Kidney (tissue), 14 donors: ENCODE measurements around the gene TUBB2B. TPM values are rescaled to one million over a fixed set of nuclear protein-coding genes. Genes with fewer than 3 reads are reported as not detected.

Source experiments
- DNase-seq, 5 donors: peaks; one replicate each; pipeline ENCODE4 v3.0.0-alpha.2; 2013 to 2020
- FAIRE-seq: peaks from 2 replicates; lab custom pipeline; 2012; peaks lifted over from hg19 to GRCh38; lab: Jason Lieb, UNC
- H3K27ac ChIP-seq, 2 donors: one replicate each; pipeline ENCODE4 v1.7.0; 2013; ENCODE audit warnings: low read depth in 2 of 2, low read length in 2 of 2, inconsistent platforms in 1 of 2
- H3K27me3 ChIP-seq: one replicate; pipeline ENCODE4 v1.7.1; 2013; ENCODE audit warnings: low read length, inconsistent platforms; ENCODE audit not compliant: control insufficient read depth, insufficient read depth
- H3K36me3 ChIP-seq, 3 donors: one replicate each; pipeline versions ENCODE4 v1.7.0 to v1.7.1; 2013; ENCODE audit warnings: low read length in 3 of 3, control low read depth in 1 of 3, inconsistent platforms in 1 of 3; ENCODE audit not compliant: insufficient read depth in 3 of 3, control insufficient read depth in 2 of 3
- H3K4me1 ChIP-seq, 3 donors: one replicate each; pipeline versions ENCODE4 v1.7.0 to v1.7.1; 2013; ENCODE audit warnings: low read length in 3 of 3, inconsistent platforms in 1 of 3, low read depth in 1 of 3; ENCODE audit not compliant: control insufficient read depth in 2 of 3, insufficient read depth in 2 of 3
- H3K4me3 ChIP-seq, 3 donors: one replicate each; pipeline versions ENCODE4 v1.7.0 to v1.8.1; 2013; ENCODE audit warnings: low read length in 3 of 3, control low read depth in 1 of 3, inconsistent platforms in 1 of 3
- H3K9ac ChIP-seq, 3 donors: one replicate each; pipeline versions ENCODE4 v1.7.0 to v1.7.1; 2013; ENCODE audit warnings: low read length in 3 of 3, control low read depth in 1 of 3, inconsistent platforms in 1 of 3
- H3K9me3 ChIP-seq, 3 donors: one replicate each; pipeline versions ENCODE4 v1.7.0 to v1.7.1; 2013; ENCODE audit warnings: low read length in 3 of 3, control low read depth in 1 of 3, inconsistent platforms in 1 of 3; ENCODE audit not compliant: control insufficient read depth in 2 of 3, insufficient read depth in 1 of 3
- CTCF ChIP-seq: IDR thresholded peaks from 3 replicates; pipeline ENCODE4 v1.5.1; 2012; ENCODE audit warnings: mild to moderate bottlenecking, moderate library complexity, borderline replicate concordance; ENCODE audit not compliant: insufficient read depth; ENCODE audit errors: extremely low read depth
- intact Hi-C: fragments of 100-400 bp; cut with DNase I; formaldehyde crosslinking; loops from one replicate; pipeline ENCODE4 v1.11.1; 2022
- polyA plus RNA-seq: library from polyadenylated mRNA; stranded (reverse); fragments of 350-450 nt; fragmentation: Illumina TruSeq; extraction: RNeasy Lipid Tissue Mini Kit (QIAGEN cat#74804); gene quantifications from one replicate; pipeline ENCODE4 v1.2.3, GENCODE V29; 2014; ENCODE audit warnings: low read depth, low replicate concordance; ENCODE audit not compliant: insufficient read depth
- total RNA-seq: library from RNA; stranded (reverse); fragmentation: NEBNext Ultra II Directional; extraction: Animal tissue kit (Norgen Biotek cat#: 25700); gene quantifications from one replicate; pipeline ENCODE4 v1.2.1, GENCODE V29; 2021
- donor health status: control.
- donor health status: control.
- donor health status: control.
- donor health status: control.
- donor health status: control.
- donor health status: DM: yes; HTN: yes; CAD: no.
- donor health status: Normal renal cell carcinoma (clear cell type).

Gene TUBB2B
- total and polyA plus RNA-seq, 2 donors from 2014 or later: 34.2 to 46.1 TPM

- H3K27me3 ChIP-seq: peaks cover 3% of the 10 kb centered on the region
These were observed 4.9 kb downstream of the TUBB2B start for GRCh38 chr6:3222506-3223038.

GRCh38 chr6:3221578-3221977, 5.9 kb downstream of the TUBB2B start:
- H3K9me3 ChIP-seq: no peaks in the 10 kb centered on the region
- H3K36me3 ChIP-seq: no peaks in the 10 kb centered on the region
- TF ChIP-seq CTCF: no peak
- H3K27me3 ChIP-seq: peaks cover 3% of the 10 kb centered on the region
- FAIRE-seq: no peak
- H3K27ac ChIP-seq: no peak overlapping the region
- intact Hi-C loops: no loop called here
- peaks cover 0 to 2% (median 2%) of the 10 kb centered on the region in 3 donors for H3K4me1 ChIP-seq
- DNase-seq: no peak
- no peak overlapping the region for H3K9ac ChIP-seq
- no peak overlapping the region for H3K4me3 ChIP-seq

More at GRCh38 chr6:3222506-3223038, 4.9 kb downstream of the TUBB2B start:
- H3K36me3 ChIP-seq: no peaks in the 10 kb centered on the region
- no peak overlapping the region for H3K4me3 ChIP-seq
- peaks cover 2 to 6% (median 5%) of the 10 kb centered on the region in 3 donors for H3K4me1 ChIP-seq
- H3K9ac ChIP-seq: no peak overlapping the region
- no peak for FAIRE-seq
- no peak for DNase-seq
- no peak for TF ChIP-seq CTCF
- no peak overlapping the region for H3K27ac ChIP-seq
- no peaks in the 10 kb centered on the region for H3K9me3 ChIP-seq
- intact Hi-C loops: no loop called here

GRCh38 chr6:3220366-3220765, 7.1 kb downstream of the TUBB2B start:
- FAIRE-seq (no peak), DNase-seq (no peak)
- Histone ChIP-seq H3K4me1 (peaks cover 0 to 2% (median 0%) of the 10 kb centered on the region in 3 donors), H3K36me3 (no peaks in the 10 kb centered on the region), H3K27ac (no peak overlapping the region), H3K27me3 (no peaks in the 10 kb centered on the region), H3K9me3 (no peaks in the 10 kb centered on the region), H3K9ac (no peak overlapping the region), H3K4me3 (no peak overlapping the region)
- no peak for TF ChIP-seq CTCF
- intact Hi-C loops: no loop called here

- DNase-seq (peak in 2 of 5 donors; percentile 36 to 48), FAIRE-seq (no peak)
- Histone ChIP-seq H3K27me3 (no peaks in the 10 kb centered on the region), H3K9me3 (no peaks in the 10 kb centered on the region), H3K4me3 (no peak overlapping the region), H3K27ac (no peak overlapping the region), H3K9ac (no peak overlapping the region), H3K36me3 (no peaks in the 10 kb centered on the region), H3K4me1 (peaks cover 0 to 2% (median 0%) of the 10 kb centered on the region in 3 donors)
- intact Hi-C loops: no loop called here
- no peak for TF ChIP-seq CTCF
These were observed 9.2 kb downstream of the TUBB2B start for GRCh38 chr6:3218266-3218665.
